Bronchial epithelial cell (primary cell): ENCODE measurements around the gene ITGA1. TPM values are rescaled to one million over a fixed set of nuclear protein-coding genes. Genes with fewer than 3 reads are reported as not detected.

Experiments used
- DNase-seq: peaks from one replicate; pipeline ENCODE4 v3.0.0-alpha.2; 2010; ENCODE audit warnings: low read depth
- FAIRE-seq: peaks from 2 replicates; lab custom pipeline; 2011; peaks lifted over from hg19 to GRCh38; lab: Jason Lieb, UNC
- H3K27me3 ChIP-seq: 2 replicates; pipeline ENCODE4 v1.5.1; 2011; ENCODE audit warnings: low read length; ENCODE audit not compliant: control insufficient read depth, insufficient read depth
- H3K36me3 ChIP-seq: 2 replicates; pipeline ENCODE4 v1.5.1; 2011; ENCODE audit warnings: low read length; ENCODE audit not compliant: control insufficient read depth, insufficient read depth
- H3K4me3 ChIP-seq: 2 replicates; pipeline ENCODE4 v1.5.1; 2011; ENCODE audit warnings: mild to moderate bottlenecking, low read depth, low read length, control low read depth
- total RNA-seq: library from RNA; depleted of rRNA; stranded (reverse); fragments of >200 nt; gene quantifications from 2 replicates; pipeline ENCODE4 v1.2.1, GENCODE V29; 2014
- TF ChIP-seq, protein P1 (sequence below): IDR thresholded peaks from 2 replicates; pipeline ENCODE4 v1.5.1; 2011; ENCODE audit warnings: mild to moderate bottlenecking, moderate library complexity, low read length, control low read depth, inconsistent platforms; ENCODE audit not compliant: insufficient read depth, severe bottlenecking

Gene ITGA1
- total RNA-seq, 1 donor from 2014 or later: 3.7 TPM

DNA sequence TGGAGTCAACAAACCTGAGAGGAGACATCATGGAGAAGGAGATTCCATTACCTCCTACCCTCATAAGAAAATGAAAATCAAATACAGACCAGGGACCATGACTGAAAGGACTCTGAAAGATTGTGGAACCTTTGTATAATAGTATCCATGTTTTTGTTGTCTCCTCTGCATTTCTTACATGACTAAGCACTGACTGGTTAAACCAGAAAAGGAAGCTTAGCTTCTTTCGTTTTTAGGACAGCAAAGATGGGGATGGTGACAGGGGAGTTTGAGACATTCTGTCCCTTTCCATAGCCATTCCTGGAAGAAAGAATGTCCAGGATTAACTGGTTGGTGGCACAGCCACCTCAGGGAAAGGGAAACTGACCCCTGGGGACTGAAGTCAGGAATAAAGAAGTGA lies 22.2 kb downstream of the ITGA1 start:
- DNase-seq: peak; percentile 64
- TF ChIP-seq, protein P1, sequence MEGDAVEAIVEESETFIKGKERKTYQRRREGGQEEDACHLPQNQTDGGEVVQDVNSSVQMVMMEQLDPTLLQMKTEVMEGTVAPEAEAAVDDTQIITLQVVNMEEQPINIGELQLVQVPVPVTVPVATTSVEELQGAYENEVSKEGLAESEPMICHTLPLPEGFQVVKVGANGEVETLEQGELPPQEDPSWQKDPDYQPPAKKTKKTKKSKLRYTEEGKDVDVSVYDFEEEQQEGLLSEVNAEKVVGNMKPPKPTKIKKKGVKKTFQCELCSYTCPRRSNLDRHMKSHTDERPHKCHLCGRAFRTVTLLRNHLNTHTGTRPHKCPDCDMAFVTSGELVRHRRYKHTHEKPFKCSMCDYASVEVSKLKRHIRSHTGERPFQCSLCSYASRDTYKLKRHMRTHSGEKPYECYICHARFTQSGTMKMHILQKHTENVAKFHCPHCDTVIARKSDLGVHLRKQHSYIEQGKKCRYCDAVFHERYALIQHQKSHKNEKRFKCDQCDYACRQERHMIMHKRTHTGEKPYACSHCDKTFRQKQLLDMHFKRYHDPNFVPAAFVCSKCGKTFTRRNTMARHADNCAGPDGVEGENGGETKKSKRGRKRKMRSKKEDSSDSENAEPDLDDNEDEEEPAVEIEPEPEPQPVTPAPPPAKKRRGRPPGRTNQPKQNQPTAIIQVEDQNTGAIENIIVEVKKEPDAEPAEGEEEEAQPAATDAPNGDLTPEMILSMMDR: no peak
- no peaks in the 10 kb centered on the region for H3K27me3 ChIP-seq
- no peak overlapping the region for H3K4me3 ChIP-seq
- FAIRE-seq: no peak
- H3K36me3 ChIP-seq: no peaks in the 10 kb centered on the region

- no peak for DNase-seq
- H3K4me3 ChIP-seq: no peak overlapping the region
- TF ChIP-seq, protein P1: no peak
- FAIRE-seq: no peak
- H3K36me3 ChIP-seq: no peaks in the 10 kb centered on the region
- no peaks in the 10 kb centered on the region for H3K27me3 ChIP-seq
Observed at GRCh38 chr5:52810426-52810825, 22.7 kb downstream of the ITGA1 start.

- H3K4me3 ChIP-seq: no peak overlapping the region
- DNase-seq (peak; percentile 73), FAIRE-seq (peak; percentile 32)
- TF ChIP-seq, protein P1: no peak
- no peaks in the 10 kb centered on the region for H3K36me3 ChIP-seq
- no peaks in the 10 kb centered on the region for H3K27me3 ChIP-seq
Observed at GRCh38 chr5:52811067-52811749, 23.5 kb downstream of the ITGA1 start.

- no peaks in the 10 kb centered on the region for H3K27me3 ChIP-seq
- no peak for FAIRE-seq
- no peak overlapping the region for H3K4me3 ChIP-seq
- no peak for DNase-seq
- no peaks in the 10 kb centered on the region for H3K36me3 ChIP-seq
- TF ChIP-seq, protein P1: no peak
Observed at GRCh38 chr5:52814352-52815148, 26.8 kb downstream of the ITGA1 start.

- DNase-seq: no peak
- no peaks in the 10 kb centered on the region for H3K36me3 ChIP-seq
- TF ChIP-seq, protein P1: no peak
- no peak for FAIRE-seq
- H3K27me3 ChIP-seq: no peaks in the 10 kb centered on the region
- no peak overlapping the region for H3K4me3 ChIP-seq
Observed at GRCh38 chr5:52817818-52818217, 30.1 kb downstream of the ITGA1 start.
